Pons (tissue), 1 donor: ENCODE measurements around the gene TMED10.
"Not testable (repeated sequence)": the region's sequence is repeated elsewhere in the genome, so short reads cannot be mapped to it uniquely, and the experiment has no call there.

Experiments used
- DNase-seq: peaks from one replicate; pipeline ENCODE4 v3.0.0-alpha.2; 2016; ENCODE audit warnings: low spot score

Gene TMED10

DNA sequence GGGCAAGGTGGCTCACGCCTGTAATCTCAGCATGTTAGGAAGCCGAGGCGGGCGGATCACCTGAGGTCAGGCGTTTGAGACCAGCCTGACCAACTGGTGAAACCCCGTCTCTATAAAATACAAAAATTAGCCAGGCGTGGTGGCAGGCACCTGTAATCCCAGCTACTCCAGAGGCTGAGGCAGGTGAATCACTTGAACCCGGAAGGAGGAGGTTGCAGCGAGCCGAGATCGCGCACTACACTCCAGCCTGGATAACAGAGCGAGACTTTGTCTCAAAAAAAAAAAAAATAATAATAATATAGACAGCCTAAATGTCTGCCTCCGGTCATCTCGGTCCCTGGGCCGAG, 49.0 kb downstream of the TMED10 start:
- DNase-seq, result not testable (repeated sequence)

DNA sequence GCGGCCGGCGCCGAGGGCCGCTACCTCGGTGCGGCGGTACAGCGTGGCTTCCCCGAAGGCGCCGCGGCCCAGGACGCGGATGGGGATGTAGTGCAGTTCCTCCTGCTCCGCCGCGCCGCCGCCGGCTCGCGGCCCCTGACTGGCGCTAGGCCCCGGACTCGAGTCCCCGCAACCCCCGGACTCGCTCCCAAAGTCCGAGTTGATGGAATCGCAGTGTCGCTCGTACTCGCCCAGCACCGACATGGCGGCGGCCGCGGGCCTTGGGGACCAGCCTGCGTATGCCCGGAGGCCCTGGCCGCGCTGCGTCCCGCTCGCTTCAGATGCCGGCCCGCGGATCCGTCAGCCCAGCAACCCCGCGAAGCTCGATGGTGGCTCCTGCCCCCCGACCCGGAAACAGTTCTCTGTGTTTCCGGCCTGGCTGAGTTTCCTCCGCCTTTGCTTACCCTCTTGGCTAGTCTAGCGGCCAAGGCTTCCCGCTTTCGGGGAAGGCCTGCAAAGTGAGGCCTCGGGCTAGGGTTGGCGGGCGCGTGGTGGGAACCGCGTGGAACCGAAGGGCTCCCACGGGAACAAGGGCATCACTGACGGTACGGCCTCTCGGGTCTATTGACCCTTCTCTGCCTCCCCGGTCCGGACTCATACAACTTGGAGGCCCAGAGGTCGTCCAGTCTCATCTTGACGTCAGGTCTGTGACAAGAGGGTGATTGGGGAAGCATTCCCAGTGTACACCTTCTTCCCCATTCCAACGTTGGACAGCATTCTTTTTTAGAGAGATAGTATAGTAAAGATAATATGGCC, 49.5 kb downstream of the TMED10 start, which contains the start of gene NEK9:
NEK9 (minus strand) TSS at position 370 of the 795 bp plus-strand sequence; CDS start at position 243, 127 bp downstream.
- DNase-seq, result peak; percentile 87

DNA sequence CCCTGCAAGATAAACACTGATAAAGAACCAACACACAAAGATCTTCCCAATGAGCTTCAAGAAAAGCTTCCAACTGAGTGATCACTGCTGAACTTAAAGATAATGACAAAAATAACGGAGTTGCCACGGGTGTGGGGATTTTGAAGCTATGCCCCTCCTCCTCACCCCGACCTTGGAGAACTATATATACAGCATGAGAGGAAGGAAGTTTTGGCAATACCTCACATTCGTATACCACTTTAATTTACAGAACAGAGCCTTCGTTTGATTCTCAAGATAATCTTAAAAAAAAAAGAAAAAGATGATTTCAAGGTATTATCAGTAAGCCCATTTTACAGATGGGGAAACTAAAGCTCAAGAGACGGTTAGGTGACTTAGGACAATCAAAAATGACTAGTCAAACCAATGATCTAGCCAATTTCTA, 50.3 kb downstream of the TMED10 start:
- DNase-seq, result no peak

DNA sequence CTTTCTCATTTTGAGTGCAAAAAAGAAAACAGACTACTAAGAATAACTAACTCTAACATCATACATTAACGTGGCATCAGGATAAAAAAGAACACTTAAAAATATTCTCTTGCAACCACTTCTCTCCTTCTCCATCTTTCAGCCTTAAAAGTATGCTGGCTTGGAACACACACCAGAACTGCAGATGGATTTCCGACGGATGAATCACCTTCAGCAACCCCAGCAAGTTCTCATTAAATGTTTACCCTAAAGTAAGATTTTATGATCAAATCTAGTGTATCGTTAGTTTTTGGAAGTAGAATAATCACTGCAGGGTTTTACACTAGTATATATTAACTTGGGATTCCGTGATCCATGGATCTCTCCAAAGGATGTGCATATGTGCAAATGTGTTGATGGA, 50.8 kb downstream of the TMED10 start:
- DNase-seq, result no peak

DNA sequence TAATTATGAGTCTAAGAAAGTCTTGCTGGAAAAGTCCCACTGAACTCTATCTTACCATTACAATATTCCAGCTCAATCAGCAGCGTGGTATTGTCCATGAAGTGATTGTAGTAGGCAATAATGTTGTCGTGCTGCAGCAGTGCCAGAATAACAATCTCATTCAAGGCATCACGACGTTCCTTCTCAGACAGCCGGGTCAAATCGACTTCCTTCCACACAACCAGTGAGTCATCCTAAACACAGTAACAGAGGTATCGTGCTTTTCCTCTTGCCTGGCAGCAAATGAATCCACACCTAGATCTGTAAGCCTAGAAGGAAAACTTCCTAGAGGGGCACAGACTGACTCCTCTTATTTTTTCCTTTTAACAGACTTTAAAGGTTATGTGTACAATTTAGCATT, 52.4 kb downstream of the TMED10 start:
- DNase-seq, result no peak

DNA sequence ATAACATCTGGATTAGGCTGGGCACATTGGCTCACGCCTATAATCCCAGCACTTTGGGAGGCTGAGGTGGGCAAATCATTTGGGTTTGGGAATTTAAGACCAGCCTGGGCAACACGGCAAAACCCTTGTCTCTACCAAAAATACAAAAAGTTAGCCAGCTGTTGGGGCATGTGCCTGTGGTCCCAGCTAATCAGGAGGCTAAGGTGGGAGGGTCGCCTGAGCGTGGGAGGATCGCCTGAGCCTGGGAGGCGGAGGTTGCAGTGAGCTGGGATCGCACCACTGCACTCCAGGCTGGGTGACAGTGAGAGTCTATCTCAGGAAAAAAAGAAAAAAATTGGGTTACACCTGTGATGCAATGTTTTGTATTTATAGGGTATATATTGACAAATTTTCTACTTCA, 54.9 kb downstream of the TMED10 start:
- no peak for DNase-seq

DNA sequence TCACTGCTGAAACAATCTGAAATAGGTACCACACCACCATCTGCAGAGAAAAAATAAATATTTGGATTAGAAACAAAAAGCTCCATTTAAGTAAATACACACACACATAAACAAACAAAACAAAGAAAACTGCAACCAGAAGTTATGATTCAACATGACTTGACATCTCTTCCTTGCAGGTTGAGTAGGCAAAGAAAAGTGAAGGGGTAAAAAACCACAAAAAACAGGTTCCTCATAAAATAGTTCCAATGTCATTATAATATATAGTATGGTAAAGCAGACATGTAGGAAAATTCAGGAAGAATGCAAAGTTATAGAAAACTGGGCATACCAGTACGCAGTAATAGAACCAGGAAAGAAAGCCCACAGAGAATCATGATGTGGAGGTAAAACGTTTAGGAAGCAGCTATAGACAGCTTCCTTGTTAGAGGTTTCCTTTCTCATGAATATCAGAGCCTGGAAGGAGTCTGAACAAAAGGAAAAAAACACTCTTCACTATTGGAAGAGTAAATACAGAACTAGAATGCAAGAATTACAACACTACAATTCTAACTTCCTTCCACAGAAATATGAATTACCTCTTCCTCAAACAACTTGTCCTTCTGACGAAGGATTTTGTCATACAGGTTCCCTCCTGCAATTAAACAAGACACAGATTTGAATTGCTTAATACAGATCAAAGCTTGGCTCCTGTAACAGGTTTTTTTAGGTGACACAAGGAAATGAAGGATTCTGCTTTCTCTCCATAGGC, 55.7 kb downstream of the TMED10 start:
- no peak for DNase-seq

DNA sequence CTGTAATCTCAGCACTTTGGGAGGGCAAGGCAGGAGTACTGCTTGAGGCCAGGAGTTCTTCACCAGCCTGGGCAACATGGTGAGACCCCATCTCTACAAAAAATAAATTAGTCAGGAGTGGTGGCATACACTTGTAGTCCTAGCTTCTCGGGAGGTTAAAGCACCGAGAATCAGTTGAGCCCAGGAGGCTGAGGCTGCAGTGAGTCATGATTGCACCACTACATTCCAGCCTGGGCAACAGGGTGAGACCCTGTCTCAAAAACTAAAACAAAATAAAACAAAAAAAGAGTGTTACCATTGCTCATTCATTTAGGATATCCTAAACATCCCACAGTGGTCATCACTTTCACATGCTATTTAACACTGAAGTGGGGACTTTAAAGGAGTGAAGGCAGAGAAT, 57.4 kb downstream of the TMED10 start:
- no peak for DNase-seq

DNA sequence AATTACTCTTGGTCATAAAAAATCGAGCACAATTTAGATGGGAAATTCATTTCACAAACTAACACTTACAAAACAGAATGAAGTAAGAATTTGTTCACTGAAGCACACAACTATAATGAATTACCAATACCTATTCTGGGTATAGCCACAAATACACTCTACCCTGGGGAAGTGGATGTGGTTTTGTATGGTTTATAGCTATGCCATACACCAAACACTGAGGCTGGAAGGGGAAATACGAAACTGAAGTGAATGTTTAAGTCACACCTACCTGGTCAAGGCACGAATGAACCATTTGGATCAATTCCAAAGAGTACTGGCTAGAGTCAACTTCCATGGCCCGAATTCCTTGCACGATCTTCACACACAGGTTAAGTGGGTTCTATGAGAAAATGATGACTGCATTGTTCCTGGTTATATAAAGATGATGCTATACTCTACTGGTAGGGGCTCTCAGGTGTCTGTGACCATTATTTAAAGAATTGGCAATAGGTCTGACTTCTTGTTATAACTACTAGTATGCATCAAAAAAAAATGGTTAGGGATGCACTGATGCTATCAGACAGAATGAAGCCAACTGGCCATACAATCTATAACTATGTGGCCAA, 62.4 kb downstream of the TMED10 start:
- no peak for DNase-seq

DNA sequence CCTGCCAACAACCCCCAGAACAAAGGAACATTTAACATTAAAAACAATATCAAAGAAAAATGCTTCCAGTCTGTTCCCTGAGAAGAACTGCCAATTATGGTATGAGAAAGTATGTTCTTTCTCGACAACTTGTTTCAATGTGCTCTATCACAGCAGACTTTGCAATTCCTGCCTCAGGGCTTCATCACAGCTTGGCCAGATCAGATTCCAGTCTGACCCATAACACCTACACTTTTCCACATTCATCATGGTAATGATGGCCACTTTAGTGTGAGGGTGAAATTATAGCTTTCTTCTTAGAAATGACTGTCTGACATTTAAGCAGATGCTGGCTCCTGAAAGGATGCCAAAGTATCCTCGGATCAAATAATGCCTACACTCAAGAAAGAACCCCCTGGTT, 66.5 kb downstream of the TMED10 start:
- DNase-seq, result no peak

DNA sequence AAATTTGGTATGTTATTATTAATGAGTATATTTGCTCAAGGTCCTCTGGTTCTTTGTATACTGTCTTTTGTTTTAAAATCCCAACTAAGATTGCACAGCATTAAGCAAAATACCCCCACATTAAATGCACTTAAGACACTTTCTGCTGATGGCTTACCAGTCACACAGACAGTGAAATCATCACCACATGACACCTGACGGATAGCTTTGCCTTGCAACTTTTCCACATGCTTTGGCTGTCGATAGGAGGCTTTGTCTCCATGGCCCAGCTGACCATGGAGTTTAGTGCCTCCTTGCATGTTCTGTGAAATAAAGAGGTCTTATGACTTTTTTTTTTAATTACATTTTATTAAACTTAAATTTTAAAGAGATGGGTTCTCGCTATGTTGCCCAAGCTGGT, 69.2 kb downstream of the TMED10 start:
- DNase-seq, result no peak

DNA sequence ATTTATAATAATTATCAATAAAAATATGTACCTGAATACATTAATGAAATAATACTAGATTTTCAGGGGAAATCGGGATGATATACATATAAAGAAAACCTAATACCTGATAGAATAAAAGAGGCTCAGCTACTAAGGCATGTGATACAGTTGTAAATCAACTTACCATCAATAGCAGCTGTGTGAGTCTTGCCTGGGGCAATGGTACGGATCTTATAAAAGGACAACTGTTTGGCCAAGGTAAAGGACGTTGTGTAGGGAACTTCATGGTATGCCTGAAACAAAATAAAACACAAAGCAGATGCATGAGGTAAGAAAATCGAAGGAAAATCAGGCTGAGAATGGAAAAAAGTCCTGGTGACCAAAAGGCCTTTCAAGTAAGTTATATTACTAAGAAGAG, 74.9 kb downstream of the TMED10 start:
- DNase-seq, result no peak

DNA sequence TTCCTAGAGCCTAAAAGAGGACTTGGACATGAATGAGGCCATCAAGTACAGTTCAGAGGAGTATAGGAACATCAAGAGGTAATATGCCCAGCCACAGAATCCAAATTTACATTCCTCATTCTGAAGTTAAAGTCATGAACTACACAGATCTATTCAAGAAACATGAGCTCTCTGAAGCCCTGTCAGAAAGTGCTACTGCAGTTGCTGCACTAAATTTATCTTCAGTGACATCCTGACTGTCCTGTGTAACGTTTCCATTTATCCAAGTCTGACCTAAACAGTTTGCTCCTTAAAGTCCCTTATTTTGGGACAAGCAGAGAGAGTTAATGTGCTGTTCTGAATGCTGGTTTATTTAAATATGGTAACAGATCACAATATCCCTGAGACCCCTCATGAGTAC, 77.7 kb downstream of the TMED10 start:
- DNase-seq, result no peak

DNA sequence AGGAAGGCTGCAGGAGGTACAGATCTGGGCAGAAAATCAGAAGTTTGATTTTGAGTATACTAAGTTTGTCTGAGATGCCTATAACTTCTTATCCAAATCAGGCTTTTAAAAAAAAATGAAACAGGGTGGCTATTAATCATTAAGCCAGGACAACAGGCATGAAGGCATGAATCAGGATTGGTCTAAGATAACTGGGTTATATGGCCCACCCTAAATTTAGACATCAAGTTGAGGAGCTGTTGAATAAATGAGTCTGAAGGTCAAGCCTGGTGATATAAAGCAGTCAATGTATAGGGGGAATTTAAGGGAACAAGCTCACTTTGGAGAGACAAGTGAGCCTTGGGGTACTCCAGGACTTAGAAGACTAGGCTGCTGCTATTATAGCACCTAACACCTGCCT, 78.2 kb downstream of the TMED10 start:
- DNase-seq, result no peak

DNA sequence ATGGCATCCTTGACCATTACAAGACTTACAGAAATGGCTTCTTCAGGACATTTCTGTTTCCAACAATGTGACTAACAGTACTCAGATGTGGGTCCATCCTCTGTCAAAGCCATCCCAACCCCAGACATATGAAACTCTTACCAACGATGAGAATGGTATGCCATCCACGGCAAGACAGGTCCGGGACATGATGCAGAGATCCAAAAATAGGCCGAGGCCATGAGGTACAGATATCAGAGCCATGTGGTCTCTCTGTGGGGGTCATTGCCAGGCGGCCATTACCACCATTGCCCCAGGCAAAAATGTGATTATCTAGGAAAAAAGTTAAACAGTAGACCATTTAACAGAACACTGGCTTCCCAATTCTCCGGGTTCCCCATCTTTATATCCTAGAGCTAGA, 79.5 kb downstream of the TMED10 start:
- DNase-seq, result no peak

DNA sequence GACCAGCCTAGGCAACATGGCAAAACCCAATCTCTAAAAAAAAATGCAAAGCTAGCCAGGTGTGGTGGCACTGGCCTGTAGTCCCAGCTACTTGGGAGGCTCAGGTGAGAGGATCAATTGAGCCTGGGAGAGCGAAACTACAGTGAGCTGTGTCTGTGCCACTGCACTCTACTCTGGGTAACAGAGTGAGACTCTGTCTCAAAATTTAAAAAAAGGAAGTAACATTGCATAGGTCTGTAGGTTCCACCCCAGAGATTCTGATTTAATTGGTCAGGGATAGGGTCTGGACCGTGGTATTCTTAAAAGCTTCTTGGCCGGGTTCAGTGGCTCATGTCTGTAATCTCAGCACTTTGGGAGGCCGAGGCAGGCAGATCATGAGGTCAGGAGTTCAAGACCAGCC, 80.7 kb downstream of the TMED10 start:
- DNase-seq, result no peak

DNA sequence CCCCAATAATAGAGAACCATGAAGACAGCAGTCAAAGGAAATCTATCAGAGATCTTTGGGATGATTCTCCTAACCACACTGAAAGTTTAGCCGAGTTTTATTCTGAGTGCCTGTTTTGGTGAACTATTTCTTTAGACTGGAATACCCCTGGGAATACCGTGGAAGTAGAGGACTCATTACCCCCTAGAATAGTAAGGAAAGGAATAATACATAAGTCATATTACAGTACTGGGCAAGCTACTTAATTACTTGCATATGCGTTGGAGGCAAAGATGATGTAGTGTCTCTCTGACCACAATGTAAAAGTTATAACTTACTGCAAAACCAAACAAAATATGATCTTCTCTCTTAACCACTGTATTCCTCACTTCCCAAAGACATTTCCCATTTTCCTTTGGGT, 81.5 kb downstream of the TMED10 start:
- DNase-seq, result no peak

DNA sequence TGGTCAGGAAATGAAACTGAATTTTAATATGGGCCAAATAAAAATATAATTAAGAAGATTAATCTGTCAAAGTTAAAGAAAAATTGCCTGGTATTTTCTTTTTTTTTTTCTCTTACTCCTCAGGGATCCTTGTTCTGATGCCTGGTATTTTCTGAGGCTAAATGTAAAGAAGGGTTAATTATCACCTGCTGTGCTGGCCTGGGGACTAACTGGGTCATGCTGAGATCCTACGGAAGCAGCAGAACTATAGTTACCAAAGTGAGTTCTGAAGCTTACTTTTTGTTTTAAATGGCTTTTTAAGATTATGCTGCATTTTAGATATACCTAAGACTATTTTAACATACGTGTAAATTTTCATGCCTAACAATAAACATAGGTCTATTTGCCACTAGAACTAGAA, 83.7 kb downstream of the TMED10 start:
- DNase-seq, result no peak

DNA sequence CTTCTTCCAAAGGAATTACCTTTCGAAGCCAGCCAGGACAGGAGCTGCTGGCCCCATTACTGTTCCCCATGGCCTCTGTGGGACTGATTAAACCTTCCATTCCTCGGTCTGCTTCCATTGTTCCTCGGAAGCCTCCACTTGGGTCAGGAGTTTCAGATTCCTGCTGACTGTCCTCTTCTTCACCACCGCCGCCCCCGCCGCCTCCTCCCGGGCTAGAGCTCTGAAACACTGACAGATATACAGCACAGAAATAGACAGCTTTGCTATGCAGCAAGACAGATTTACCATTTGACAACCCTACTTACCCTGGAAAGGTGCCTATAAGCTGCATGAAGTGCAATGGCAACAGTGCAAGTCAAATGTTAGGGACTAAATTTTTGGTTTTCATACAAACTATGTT, 85.2 kb downstream of the TMED10 start:
- DNase-seq, result no peak

DNA sequence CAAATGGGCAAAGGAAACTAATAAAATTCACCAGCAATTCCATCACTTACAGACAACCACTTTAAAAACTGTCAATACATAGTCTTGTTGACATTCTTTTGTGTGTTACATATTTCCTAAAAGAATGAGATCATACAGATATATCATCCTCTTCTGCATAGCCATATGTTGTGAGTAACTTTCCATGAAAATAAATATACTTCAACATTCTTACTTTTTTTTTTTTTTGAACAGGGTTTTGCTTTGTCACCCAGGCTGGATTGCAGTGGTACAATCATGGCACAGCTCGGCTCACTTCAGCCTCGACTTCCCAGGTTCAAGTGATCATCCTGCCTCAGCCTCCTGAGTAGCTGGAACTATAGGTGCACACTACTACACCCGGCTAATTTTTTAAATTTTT, 86.1 kb downstream of the TMED10 start:
- DNase-seq, result no peak

DNA sequence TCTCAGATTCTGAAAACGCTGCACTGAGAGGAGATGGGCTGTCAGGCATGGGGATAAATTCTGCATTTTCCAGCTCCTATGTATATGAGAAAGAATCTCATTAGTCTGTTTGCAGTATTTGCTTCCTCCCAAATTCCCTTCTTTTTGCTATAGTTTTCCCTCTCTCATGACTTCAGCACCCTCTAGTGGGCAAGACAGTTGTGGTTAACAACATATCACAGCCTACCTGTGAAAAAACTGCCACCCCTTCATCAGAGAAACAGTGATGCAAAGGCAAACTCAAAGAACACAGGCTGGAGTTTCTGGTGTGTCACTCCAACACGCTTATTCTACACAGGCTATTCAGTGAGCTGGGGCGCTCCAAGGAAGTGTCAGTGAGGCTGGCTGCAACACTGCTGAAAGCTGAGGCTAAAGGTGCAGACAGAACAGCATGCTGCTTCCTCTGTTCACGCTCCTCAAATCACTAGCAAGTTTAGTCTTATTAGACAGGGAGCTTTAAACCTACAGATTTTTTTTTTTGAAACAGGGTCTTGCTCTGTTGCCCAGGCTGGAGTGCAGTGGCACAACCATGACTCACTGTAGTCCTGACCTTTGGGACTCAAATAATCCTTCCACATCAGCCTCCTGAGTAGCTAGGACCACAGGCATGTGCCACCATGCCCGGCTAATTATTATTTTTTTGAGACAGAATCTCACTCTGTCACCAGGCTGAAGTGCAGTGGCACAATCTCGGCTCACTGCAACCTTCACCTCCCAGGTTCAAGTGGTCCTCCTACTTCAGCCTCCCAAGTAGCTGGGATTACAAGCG, 87.6 kb downstream of the TMED10 start:
- DNase-seq, result peak; percentile 79

DNA sequence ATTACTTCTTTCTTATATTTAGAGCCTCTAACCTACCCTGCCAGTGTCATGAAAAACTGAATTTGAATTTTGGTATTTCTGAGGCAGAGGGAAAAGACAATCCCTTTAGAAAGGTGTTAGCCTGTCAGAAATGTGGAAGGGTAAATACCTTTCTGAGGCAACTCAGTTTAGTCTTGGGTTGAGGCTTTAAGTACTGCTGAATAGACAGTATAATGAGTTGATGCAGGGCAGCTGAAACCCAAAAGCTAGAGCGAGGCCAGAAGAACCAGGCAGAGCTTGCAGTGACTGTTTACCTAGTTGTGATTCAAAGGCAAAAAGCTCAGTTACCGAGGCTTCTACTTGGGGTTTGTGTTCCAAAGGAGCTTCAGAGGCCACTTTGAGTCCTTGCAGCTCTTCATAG, 88.3 kb downstream of the TMED10 start:
- no peak for DNase-seq
